ENCODE data around the gene PKHD1.

- TF ChIP-seq CTCF (conservative IDR thresholded peaks at IDR 0.05; ENCODE audit: low read depth, low read length) (no peak), EZH2 (IDR thresholded peaks at IDR 0.05; ENCODE audit: borderline replicate concordance, low read depth, low read length, poor library complexity, severe bottlenecking) (no peak)
Measured at GRCh38 chr6:51684603-51685002, 402.8 kb downstream of the PKHD1 start.
